Small intestine (tissue), 7 donors: ENCODE results near the gene TRIM28. TPM values are rescaled to one million over a fixed set of nuclear protein-coding genes. Genes with fewer than 3 reads are reported as not detected.
A peak's percentile ranks its signal among the peaks of the same experiment; 100 is the strongest.

Source experiments
- DNase-seq, 2 donors: peaks; one replicate each; pipeline versions ENCODE4 v3.0.0 to v3.0.0-alpha.2; 2013
- FAIRE-seq: peaks from 2 replicates; lab custom pipeline; 2012; peaks lifted over from hg19 to GRCh38; lab: Jason Lieb, UNC
- H3K27ac ChIP-seq, 3 donors: one replicate each; pipeline ENCODE4 v1.5.1; 2013; ENCODE audit warnings: low read length in 2 of 3, mild to moderate bottlenecking in 2 of 3, control low read depth in 1 of 3, inconsistent platforms in 1 of 3, low read depth in 1 of 3, moderate library complexity in 1 of 3
- H3K27me3 ChIP-seq, 3 donors: one replicate each; pipeline ENCODE4 v1.6.1; 2013; ENCODE audit warnings: low read length in 3 of 3, inconsistent platforms in 1 of 3; ENCODE audit not compliant: control insufficient read depth in 3 of 3, insufficient read depth in 3 of 3
- H3K36me3 ChIP-seq, 3 donors: one replicate each; pipeline ENCODE4 v1.6.1; 2013; ENCODE audit warnings: low read length in 3 of 3, inconsistent platforms in 1 of 3, low read depth in 1 of 3, mild to moderate bottlenecking in 1 of 3, moderate library complexity in 1 of 3; ENCODE audit not compliant: control insufficient read depth in 3 of 3, insufficient read depth in 2 of 3
- H3K4me1 ChIP-seq, 3 donors: one replicate each; pipeline ENCODE4 v1.6.1; 2013; ENCODE audit warnings: low read length in 2 of 3, inconsistent platforms in 1 of 3, low read depth in 1 of 3, mild to moderate bottlenecking in 1 of 3, moderate library complexity in 1 of 3; ENCODE audit not compliant: control insufficient read depth in 3 of 3, insufficient read depth in 2 of 3
- H3K4me3 ChIP-seq, 3 donors: one replicate each; pipeline ENCODE4 v1.5.1; 2013; ENCODE audit warnings: low read length in 3 of 3, control low read depth in 1 of 3, inconsistent platforms in 1 of 3, low read depth in 1 of 3, mild to moderate bottlenecking in 1 of 3, moderate library complexity in 1 of 3
- H3K9me3 ChIP-seq, 2 donors: one replicate each; pipeline ENCODE4 v1.6.1; 2013; ENCODE audit warnings: low read depth in 1 of 2, low read length in 1 of 2; ENCODE audit not compliant: control insufficient read depth in 2 of 2, insufficient read depth in 1 of 2
- WGBS, 3 donors: extraction: QIAGEN DNeasy Blood & Tissue Kit; methylation state at CpG; one replicate each; pipeline ENCODE4 v1.1.7; 2013; 5-methylcytosine and 5-hydroxymethylcytosine counted together
- polyA plus RNA-seq, 4 donors: library from polyadenylated mRNA; stranded (reverse) in 3 of 4; unstranded in 1 of 4; fragments of 200-250 nt in 3 of 4; fragments of 120-200 nt in 1 of 4; gene quantifications; one replicate each; pipeline versions ENCODE4 v1.2.1 to v1.2.3, GENCODE V29; 2013
- donor health status: healthy with polysubstance abuse.
- donor health status: control.
- donor health status: control.
- donor health status: Bipolar disorder and iron deficiency.
- donor health status: healthy.

Gene TRIM28
- polyA plus RNA-seq, 4 donors: 151 to 331 (median 177) TPM

GRCh38 chr19:58555369-58555885, 11.6 kb downstream of the TRIM28 start:
- Histone ChIP-seq H3K27ac (peak overlapping the region; percentile 64 to 97 (median 94)), H3K4me1 (peaks cover 0 to 32% (median 4%) of the 10 kb centered on the region in 3 donors), H3K27me3 (no peaks in the 10 kb centered on the region), H3K9me3 (no peaks in the 10 kb centered on the region), H3K36me3 (peaks cover 14 to 58% (median 20%) of the 10 kb centered on the region in 3 donors), H3K4me3 (peak overlapping the region; percentile 17 to 80 (median 67))
- 39 to 42% (median 40%) methylated on average over 4 of the region's 4 CpGs for WGBS, 3 donors
- DNase-seq: no peak
- no peak for FAIRE-seq

GRCh38 chr19:58555920-58556621, 12.2 kb downstream of the TRIM28 start:
- Histone ChIP-seq H3K27me3 (peaks cover 0 to 2% (median 0%) of the 10 kb centered on the region in 3 donors), H3K4me3 (no peak overlapping the region), H3K4me1 (peaks cover 0 to 33% (median 4%) of the 10 kb centered on the region in 3 donors), H3K27ac (no peak overlapping the region), H3K36me3 (peaks cover 12 to 52% (median 17%) of the 10 kb centered on the region in 3 donors), H3K9me3 (no peaks in the 10 kb centered on the region)
- DNase-seq (no peak), FAIRE-seq (no peak)
- 76 to 85% (median 84%) methylated on average over 15 to 16 of the region's 16 CpGs for WGBS, 3 donors

GRCh38 chr19:58556622-58557220, 12.9 kb downstream of the TRIM28 start:
- Histone ChIP-seq H3K27me3 (peaks cover 0 to 7% (median 0%) of the 10 kb centered on the region in 3 donors), H3K27ac (peak overlapping the region in 1 of 3 donors; percentile 92), H3K4me3 (peak overlapping the region in 2 of 3 donors; percentile 65 to 95), H3K4me1 (peaks cover 0 to 39% (median 4%) of the 10 kb centered on the region in 3 donors), H3K9me3 (no peaks in the 10 kb centered on the region), H3K36me3 (peaks cover 9 to 45% (median 17%) of the 10 kb centered on the region in 3 donors)
- WGBS, 3 donors: 37 to 54% (median 48%) methylated on average over 10 of the region's 10 CpGs
- DNase-seq (no peak), FAIRE-seq (no peak)

GRCh38 chr19:58557221-58558065, 13.6 kb downstream of the TRIM28 start:
- peaks cover 0 to 8% (median 0%) of the 10 kb centered on the region in 3 donors for H3K27me3 ChIP-seq
- no peak for FAIRE-seq
- no peaks in the 10 kb centered on the region for H3K9me3 ChIP-seq
- DNase-seq: no peak
- WGBS, 3 donors: 19 to 29% (median 26%) methylated on average over 11 to 12 of the region's 12 CpGs
- peaks cover 3 to 38% (median 14%) of the 10 kb centered on the region in 3 donors for H3K36me3 ChIP-seq
- peaks cover 4 to 46% (median 5%) of the 10 kb centered on the region in 3 donors for H3K4me1 ChIP-seq
- H3K27ac ChIP-seq: peak overlapping the region; percentile 86 to 99 (median 92)
- H3K4me3 ChIP-seq: peak overlapping the region; percentile 65 to 95 (median 86)

GRCh38 chr19:58558066-58558622, 14.3 kb downstream of the TRIM28 start, which contains the start of gene UBE2M:
UBE2M (minus strand) TSS chr19:58558611; CDS start chr19:58558381, 230 bp downstream.
- WGBS, 3 donors: 0 to 1% (median 1%) methylated on average over 31 to 62 of the region's 62 CpGs
- H3K27ac ChIP-seq: peak within 1 kb of the TSS; percentile 88 to 99 (median 98)
- FAIRE-seq (no peak), DNase-seq (peak; percentile 42 to 68)
- H3K36me3 ChIP-seq: peaks cover 0 to 33% (median 10%) of the 10 kb centered on the region in 3 donors
- H3K27me3 ChIP-seq: peaks cover 0 to 11% (median 0%) of the 10 kb centered on the region in 3 donors
- no peaks in the 10 kb centered on the region for H3K9me3 ChIP-seq
- peaks cover 4 to 46% (median 5%) of the 10 kb centered on the region in 3 donors for H3K4me1 ChIP-seq
- peak within 1 kb of the TSS; percentile 65 to 95 (median 86) for H3K4me3 ChIP-seq

GRCh38 chr19:58558623-58559274, 14.9 kb downstream of the TRIM28 start:
- Histone ChIP-seq H3K36me3 (peaks cover 0 to 28% (median 7%) of the 10 kb centered on the region in 3 donors), H3K9me3 (no peaks in the 10 kb centered on the region), H3K4me1 (peaks cover 4 to 43% (median 8%) of the 10 kb centered on the region in 3 donors), H3K27me3 (peaks cover 0 to 17% (median 0%) of the 10 kb centered on the region in 3 donors), H3K4me3 (peak overlapping the region; percentile 65 to 86 (median 86)), H3K27ac (peak overlapping the region; percentile 88 to 99 (median 98))
- WGBS, 3 donors: 0% methylated on average over 63 to 76 of the region's 76 CpGs
- FAIRE-seq (no peak), DNase-seq (peak; percentile 98 to 99)

- WGBS, 3 donors: 0 to 1% (median 1%) methylated on average over 32 to 33 of the region's 33 CpGs
- no peak for FAIRE-seq
- peak; percentile 86 to 92 for DNase-seq
- peak overlapping the region; percentile 39 to 86 (median 65) for H3K4me3 ChIP-seq
- H3K36me3 ChIP-seq: peaks cover 0 to 23% (median 7%) of the 10 kb centered on the region in 3 donors
- peak overlapping the region; percentile 88 to 99 (median 98) for H3K27ac ChIP-seq
- peaks cover 0 to 18% (median 0%) of the 10 kb centered on the region in 3 donors for H3K27me3 ChIP-seq
- no peaks in the 10 kb centered on the region for H3K9me3 ChIP-seq
- H3K4me1 ChIP-seq: peaks cover 4 to 37% (median 8%) of the 10 kb centered on the region in 3 donors
Measured at GRCh38 chr19:58559275-58560006, 15.6 kb downstream of the TRIM28 start.
